MCF 10A (cell line): ENCODE measurements around the gene PXT1. TPM values are rescaled to one million over a fixed set of nuclear protein-coding genes. Genes with fewer than 3 reads are reported as not detected.

Experiments
- BruUV-seq: library from RNA; stranded (reverse); fragments of 400-500 nt; replicated peaks from 2 replicates; lab custom pipeline; 2021; lab: Mats Ljungman, UMichigan
- CTCF ChIA-PET: fragments of 300-600 bp; sonication (Branson Sonifier 250); formaldehyde crosslinking; extraction: SDS; loops from one replicate; lab custom pipeline; 2021; ENCODE audit warnings: antibody characterized with exemption, inconsistent platforms; lab: Yijun Ruan, JAX
- POLR2A ChIA-PET: fragments of 300-600, 350-650 bp; sonication (Branson Sonifier 250); formaldehyde crosslinking; extraction: SDS; loops from one replicate; lab custom pipeline; 2020; ENCODE audit warnings: antibody characterized with exemption, inconsistent platforms; lab: Yijun Ruan, JAX
- DNase-seq: peaks from one replicate; pipeline ENCODE4 v3.0.0-alpha.2; 2018; ENCODE audit not compliant: unreplicated experiment
- H3K27ac Mint-ChIP-seq: one replicate; pipeline ENCODE4 v1.8.0; 2022; ENCODE audit warnings: mild to moderate bottlenecking, low read depth, mixed read lengths; ENCODE audit not compliant: unreplicated experiment
- H3K27me3 Mint-ChIP-seq: one replicate; pipeline ENCODE4 v1.8.0; 2022; ENCODE audit warnings: mixed read lengths; ENCODE audit not compliant: insufficient read depth, unreplicated experiment
- H3K36me3 Mint-ChIP-seq: one replicate; pipeline ENCODE4 v1.8.0; 2022; ENCODE audit warnings: mild to moderate bottlenecking, moderate library complexity, mixed read lengths; ENCODE audit not compliant: insufficient read depth, unreplicated experiment
- H3K4me1 Mint-ChIP-seq: one replicate; pipeline ENCODE4 v1.8.0; 2022; ENCODE audit warnings: mixed read lengths; ENCODE audit not compliant: insufficient read depth, unreplicated experiment
- H3K4me3 Mint-ChIP-seq: one replicate; pipeline ENCODE4 v1.8.0; 2022; ENCODE audit warnings: mild to moderate bottlenecking, moderate library complexity, mixed read lengths; ENCODE audit not compliant: unreplicated experiment
- H3K9me3 Mint-ChIP-seq: one replicate; pipeline ENCODE4 v1.8.0; 2022; ENCODE audit warnings: mixed read lengths; ENCODE audit not compliant: unreplicated experiment
- CTCF ChIP-seq: fragments of 200-600 bp; IDR thresholded peaks from one replicate; pipeline ENCODE4 v1.8.0; 2022; ENCODE audit warnings: antibody characterized with exemption, mild to moderate bottlenecking; ENCODE audit not compliant: unreplicated experiment
- intact Hi-C: fragments of 100-400 bp; cut with micrococcal nuclease; formaldehyde crosslinking; loops from 2 replicates; pipeline ENCODE4 v1.14.1; 2022
- total RNA-seq: library from RNA; stranded (reverse); gene quantifications from 2 replicates; pipeline ENCODE4 v1.2.3, GENCODE V29; 2022

Gene PXT1
- total RNA-seq, 1 experiment from 2014 or later, result not detected

GRCh38 chr6:36387440-36388303 lies 55.0 kb downstream of the PXT1 start, which contains the start of gene ETV7:
ETV7 (minus strand) TSS chr6:36387669; CDS start chr6:36387541, 128 bp downstream.
- intact Hi-C loops, result no loop called here
- Mint-ChIP-seq H3K36me3 (no peaks in the 10 kb centered on the region), H3K27ac (peak within 1 kb of the TSS; percentile 28), H3K27me3 (peaks cover 31% of the 10 kb centered on the region), H3K4me3 (peak within 1 kb of the TSS; percentile 71), H3K9me3 (no peaks in the 10 kb centered on the region), H3K4me1 (peaks cover 7% of the 10 kb centered on the region)
- ChIA-PET CTCF (interaction anchor here (0.6 kb wide), 1 partner anchor 193 kb away, joined by 3 read pairs; no protein-coding TSS in a partner anchor), POLR2A (interaction anchor here (0.9 to 1.7 kb wide), 3 partner anchors 13 to 54 kb away, joined by 3 to 11 read pairs (median 6); no protein-coding TSS in a partner anchor)
- TF ChIP-seq CTCF, result no peak
- peak; percentile 26 for DNase-seq
- BruUV-seq, result no TSS peak

GRCh38 chr6:36386495-36387439 lies 55.9 kb downstream of the PXT1 start:
- no TSS peak for BruUV-seq
- DNase-seq, result peak; percentile 45
- no peaks in the 10 kb centered on the region for H3K9me3 Mint-ChIP-seq
- H3K4me1 Mint-ChIP-seq, result peaks cover 7% of the 10 kb centered on the region
- no peak for TF ChIP-seq CTCF
- intact Hi-C loops, result no loop called here
- CTCF ChIA-PET, result interaction anchor here (0.8 kb wide), 1 partner anchor 59 kb away, joined by 3 read pairs; no protein-coding TSS in a partner anchor
- H3K36me3 Mint-ChIP-seq, result no peaks in the 10 kb centered on the region
- peak overlapping the region; percentile 28 for H3K27ac Mint-ChIP-seq
- peak overlapping the region; percentile 71 for H3K4me3 Mint-ChIP-seq
- POLR2A ChIA-PET, result interaction anchor here (0.6 to 1.7 kb wide), 10 partner anchors 10 to 1484 kb away, joined by 3 to 11 read pairs (median 3); no protein-coding TSS in a partner anchor
- H3K27me3 Mint-ChIP-seq, result peaks cover 28% of the 10 kb centered on the region

GRCh38 chr6:36384095-36384494 lies 58.6 kb downstream of the PXT1 start:
- ChIA-PET POLR2A (interaction anchor here (0.6 to 0.7 kb wide), 2 partner anchors 82 to 103 kb away, joined by 3 read pairs; no protein-coding TSS in a partner anchor), CTCF (interaction anchor here (0.6 kb wide), 1 partner anchor 10 kb away, joined by 3 read pairs; no protein-coding TSS in a partner anchor)
- Mint-ChIP-seq H3K4me1 (peaks cover 7% of the 10 kb centered on the region), H3K4me3 (no peak overlapping the region), H3K27me3 (peaks cover 14% of the 10 kb centered on the region), H3K27ac (no peak overlapping the region), H3K9me3 (no peaks in the 10 kb centered on the region), H3K36me3 (no peaks in the 10 kb centered on the region)
- no peak for TF ChIP-seq CTCF
- no TSS peak for BruUV-seq
- DNase-seq, result no peak
- intact Hi-C loops, result no loop called here
